ENCODE measurements around the gene SORCS1. TPM values are rescaled to one million over a fixed set of nuclear protein-coding genes. Genes with fewer than 3 reads are reported as not detected.

Gene SORCS1
- total and polyA plus RNA-seq, 12 donors, result 0.30 to 5.5 (median 1.3) TPM

DNA sequence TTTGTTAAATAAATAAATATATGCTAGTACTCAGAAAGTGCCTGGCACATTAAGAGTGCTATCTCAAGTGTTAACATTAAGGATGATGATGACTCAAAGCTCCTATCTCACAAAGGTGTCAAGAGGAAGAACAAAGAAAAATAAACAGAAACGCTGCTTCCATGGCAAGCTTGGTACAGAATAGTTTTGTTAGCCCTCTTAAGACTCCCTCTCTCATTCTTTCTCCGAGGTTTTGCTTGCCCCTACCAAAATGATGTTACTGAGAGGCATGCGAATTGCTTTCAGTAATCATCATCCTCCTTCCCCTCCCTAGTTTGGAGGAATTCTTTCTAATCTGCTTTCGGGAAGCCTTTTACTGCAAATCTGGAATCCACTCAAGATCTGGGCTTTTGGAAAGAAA is 96.7 kb downstream of the SORCS1 start:
- no peak for ATAC-seq
- intact Hi-C loops (cut with DNase I), result no loop called here
- H3K27me3 ChIP-seq, result no peaks in the 10 kb centered on the region
- DNase-seq, result no peak
- TF ChIP-seq, protein P1, sequence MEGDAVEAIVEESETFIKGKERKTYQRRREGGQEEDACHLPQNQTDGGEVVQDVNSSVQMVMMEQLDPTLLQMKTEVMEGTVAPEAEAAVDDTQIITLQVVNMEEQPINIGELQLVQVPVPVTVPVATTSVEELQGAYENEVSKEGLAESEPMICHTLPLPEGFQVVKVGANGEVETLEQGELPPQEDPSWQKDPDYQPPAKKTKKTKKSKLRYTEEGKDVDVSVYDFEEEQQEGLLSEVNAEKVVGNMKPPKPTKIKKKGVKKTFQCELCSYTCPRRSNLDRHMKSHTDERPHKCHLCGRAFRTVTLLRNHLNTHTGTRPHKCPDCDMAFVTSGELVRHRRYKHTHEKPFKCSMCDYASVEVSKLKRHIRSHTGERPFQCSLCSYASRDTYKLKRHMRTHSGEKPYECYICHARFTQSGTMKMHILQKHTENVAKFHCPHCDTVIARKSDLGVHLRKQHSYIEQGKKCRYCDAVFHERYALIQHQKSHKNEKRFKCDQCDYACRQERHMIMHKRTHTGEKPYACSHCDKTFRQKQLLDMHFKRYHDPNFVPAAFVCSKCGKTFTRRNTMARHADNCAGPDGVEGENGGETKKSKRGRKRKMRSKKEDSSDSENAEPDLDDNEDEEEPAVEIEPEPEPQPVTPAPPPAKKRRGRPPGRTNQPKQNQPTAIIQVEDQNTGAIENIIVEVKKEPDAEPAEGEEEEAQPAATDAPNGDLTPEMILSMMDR (IDR thresholded peaks at IDR 0.05), result no peak
- H3K36me3 ChIP-seq, result no peaks in the 10 kb centered on the region
- no peaks in the 10 kb centered on the region for H3K4me1 ChIP-seq
- no peaks in the 10 kb centered on the region for H3K9me3 ChIP-seq
- 25 to 50% methylated on average over 4 of the region's 4 CpGs for WGBS, 2 donors
- H3K27ac ChIP-seq, result no peak overlapping the region
- no peak overlapping the region for H3K4me3 ChIP-seq

DNA sequence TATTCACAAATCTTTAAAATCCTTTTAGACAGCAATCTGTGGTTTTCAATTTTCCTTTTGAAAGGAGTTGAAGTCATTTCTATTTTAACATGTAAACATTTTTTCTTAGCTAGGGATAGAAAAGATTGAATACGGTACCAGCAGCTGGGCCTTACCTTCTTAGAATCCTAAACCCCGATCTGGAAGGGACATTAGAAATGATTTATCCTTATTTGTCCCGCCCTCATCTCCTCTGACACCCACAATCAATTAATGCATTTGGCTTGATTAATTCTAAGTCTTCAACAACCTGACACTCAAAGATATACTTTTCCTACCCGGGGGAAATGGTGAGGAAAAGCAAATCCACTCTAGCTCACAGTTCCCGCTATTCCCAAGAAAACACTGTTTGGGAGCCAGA is 100.4 kb downstream of the SORCS1 start:
- Histone ChIP-seq H3K27me3 (peaks cover 0 to 6% (median 0%) of the 10 kb centered on the region in 7 donors), H3K9me3 (no peaks in the 10 kb centered on the region), H3K4me1 (no peaks in the 10 kb centered on the region), H3K4me3 (no peak overlapping the region), H3K36me3 (no peaks in the 10 kb centered on the region), H3K27ac (no peak overlapping the region)
- ATAC-seq (no peak), DNase-seq (no peak)
- TF ChIP-seq, protein P1 (IDR thresholded peaks at IDR 0.05), result no peak
- 86 to 89% methylated on average over 5 of the region's 5 CpGs for WGBS, 2 donors
- intact Hi-C loops (cut with DNase I), result no loop called here

GRCh38 chr10:107059872-107060271 is 104.6 kb downstream of the SORCS1 start:
- H3K9me3 ChIP-seq, result no peaks in the 10 kb centered on the region
- H3K4me1 ChIP-seq, result no peaks in the 10 kb centered on the region
- no peak overlapping the region for H3K27ac ChIP-seq
- intact Hi-C loops (cut with DNase I), result no loop called here
- no peaks in the 10 kb centered on the region for H3K36me3 ChIP-seq
- TF ChIP-seq, protein P1 (IDR thresholded peaks at IDR 0.05), result no peak
- ATAC-seq (no peak), DNase-seq (no peak)
- 70 to 72% methylated on average over 3 of the region's 3 CpGs for WGBS, 2 donors
- H3K4me3 ChIP-seq, result no peak overlapping the region
- H3K27me3 ChIP-seq, result peaks cover 0 to 6% (median 0%) of the 10 kb centered on the region in 7 donors

DNA sequence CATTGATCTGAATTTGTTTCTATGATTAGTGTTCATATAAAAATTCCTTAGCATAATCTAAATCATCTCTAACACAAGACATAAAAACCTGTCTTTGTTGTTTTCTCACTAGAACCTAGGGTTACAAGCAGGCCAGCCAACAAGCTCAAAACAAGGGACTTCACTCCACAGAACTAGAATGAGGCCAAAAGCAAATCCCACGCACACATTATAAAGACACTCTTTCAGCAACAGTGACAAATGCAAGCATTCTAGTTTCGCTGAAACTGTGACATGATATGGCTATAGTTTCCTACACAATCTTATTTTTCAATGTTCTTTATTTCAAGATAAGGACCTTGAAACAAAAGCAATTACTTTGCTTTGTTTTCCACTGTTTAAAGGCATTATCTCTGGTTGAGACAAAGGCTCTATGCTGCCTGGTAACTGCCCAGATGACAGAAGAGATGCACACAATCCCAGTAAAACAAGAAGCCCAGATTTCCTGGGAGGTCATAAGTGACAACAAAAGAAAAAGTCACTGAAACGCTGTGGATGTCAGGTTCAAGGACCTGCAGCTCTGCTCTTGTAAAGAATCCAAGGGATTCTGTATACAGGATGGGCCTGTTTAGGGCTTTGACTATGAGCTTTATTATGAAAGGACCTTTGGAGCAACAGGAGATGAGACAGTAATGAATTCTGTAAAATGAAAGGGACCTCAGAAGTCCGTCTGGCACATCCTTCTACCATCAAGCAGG is 105.3 kb downstream of the SORCS1 start:
- no peak overlapping the region for H3K4me3 ChIP-seq
- TF ChIP-seq, protein P1 (IDR thresholded peaks at IDR 0.05), result no peak
- intact Hi-C loops (cut with DNase I), result no loop called here
- H3K27me3 ChIP-seq, result peaks cover 0 to 6% (median 0%) of the 10 kb centered on the region in 7 donors
- DNase-seq (no peak), ATAC-seq (no peak)
- WGBS, 2 donors, result 60% methylated on average over 4 of the region's 4 CpGs
- no peaks in the 10 kb centered on the region for H3K4me1 ChIP-seq
- no peaks in the 10 kb centered on the region for H3K9me3 ChIP-seq
- H3K27ac ChIP-seq, result no peak overlapping the region
- no peaks in the 10 kb centered on the region for H3K36me3 ChIP-seq
